ENCODE measurements around the gene FOXK1. TPM values are rescaled to one million over a fixed set of nuclear protein-coding genes. Genes with fewer than 3 reads are reported as not detected.

The FOXK1 gene
- total and polyA plus RNA-seq, 2 of the 13 experiments (the other 11 are each of a cell fraction or from before 2014, with no cell fraction given): 4.6 to 8.8 TPM

DNA sequence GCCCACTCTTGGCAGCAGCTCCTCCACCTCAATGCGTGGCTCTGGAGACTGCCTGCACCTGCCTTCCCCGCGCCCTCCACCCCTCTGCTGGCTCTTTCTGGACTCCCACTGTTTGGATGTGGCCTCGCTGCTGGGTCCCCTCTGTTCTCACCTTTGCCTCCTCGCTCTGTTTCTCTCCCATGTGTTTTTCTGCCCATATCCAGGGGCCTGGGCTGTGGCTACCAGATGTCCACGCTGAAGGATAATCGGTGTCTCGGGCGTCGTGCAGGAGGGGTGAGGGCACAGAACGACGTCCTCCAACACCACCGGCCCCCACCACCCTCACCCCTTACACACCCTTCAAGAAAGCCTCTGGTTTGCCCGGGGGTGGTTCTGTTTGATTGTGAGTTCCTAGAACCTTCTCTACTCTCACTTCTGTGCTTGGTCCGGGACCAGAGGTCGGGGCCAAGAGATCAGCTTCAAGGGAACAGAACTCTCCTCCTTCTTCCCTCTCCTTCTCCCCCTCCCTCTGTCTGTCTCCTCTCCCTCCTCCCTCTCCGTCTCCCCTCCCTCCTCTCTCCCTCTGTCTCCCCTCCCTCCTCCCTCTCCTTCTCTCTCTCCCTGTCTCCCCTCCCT, 125.0 kb downstream of the FOXK1 start:
- Histone ChIP-seq H3K27ac (ENCODE audit: extremely low read length, insufficient read depth, low read length) (no peak overlapping the region), H3K79me2 (ENCODE audit: insufficient read depth, low read length) (no peaks in the 10 kb centered on the region), H2AFZ (ENCODE audit: low read length) (no peak overlapping the region), H3K9ac (ENCODE audit: insufficient read depth, low read depth, low read length) (no peak overlapping the region), H3K4me3 (replicated peaks in 1 of 3; ENCODE audit: insufficient read depth in 1 of 3, low read depth in 2 of 3, low read length in 3 of 3) (no peak overlapping the region), H4K20me1 (ENCODE audit: insufficient read depth, low read length) (no peaks in the 10 kb centered on the region), H3K4me2 (ENCODE audit: low read depth, low read length) (no peak overlapping the region), H3K36me3 (replicated peaks in 1 of 2; ENCODE audit: control insufficient read depth in 1 of 2, insufficient read depth in 2 of 2, low read length in 2 of 2) (no peaks in the 10 kb centered on the region), H3K4me1 (ENCODE audit: insufficient read depth, low read length) (peaks cover 6% of the 10 kb centered on the region; the same call in 1 of the 2 replicates), H3K27me3 (ENCODE audit: control insufficient read depth in 1 of 2, insufficient read depth in 2 of 2, low read length in 2 of 2) (peaks cover 7 to 30% of the 10 kb centered on the region in 2 experiments; a peak in 3 of 5 replicates), H3K9me3 (ENCODE audit: low read length) (no peaks in the 10 kb centered on the region)
- intact Hi-C loops (cut with micrococcal nuclease; ENCODE audit: unreplicated experiment) (no loop called here), in situ Hi-C loops (cut with HindIII; ENCODE audit: extremely low pct_ligation_motif_present, low pct_unique_long_range_greater_than_20kb) (no loop called here)
- ATAC-seq (no peak), FAIRE-seq (no peak), DNase-seq (ENCODE audit: low spot score) (no peak)
- no peak for TF ChIP-seq SALL1 (CRISPR knock-in tag; IDR thresholded peaks at IDR 0.05)
- no peak for TF ChIP-seq TMF1 (CRISPR knock-in tag; IDR thresholded peaks at IDR 0.05; ENCODE audit: low read depth)
- no peak for TF ChIP-seq PAXIP1 (CRISPR knock-in tag; conservative IDR thresholded peaks at IDR 0.05)
- no peak for TF ChIP-seq ZNF891 (CRISPR knock-in tag; IDR thresholded peaks at IDR 0.05)
- TF ChIP-seq FOXP4 (CRISPR knock-in tag; IDR thresholded peaks at IDR 0.05): no peak
- no peak for TF ChIP-seq ZFP62 (CRISPR knock-in tag; IDR thresholded peaks at IDR 0.05)
- no peak for TF ChIP-seq IRF2 (CRISPR knock-in tag; IDR thresholded peaks at IDR 0.05)
- TF ChIP-seq ELF3 (CRISPR knock-in tag; IDR thresholded peaks at IDR 0.05): no peak
- no peak for TF ChIP-seq NAIF1 (CRISPR knock-in tag; IDR thresholded peaks at IDR 0.05; ENCODE audit: borderline replicate concordance)
- no peak for TF ChIP-seq HNF1B (CRISPR knock-in tag; IDR thresholded peaks at IDR 0.05)
- TF ChIP-seq SMYD3 (CRISPR knock-in tag; IDR thresholded peaks at IDR 0.05): no peak
- WGBS (ENCODE audit: low lambda C conversion rate): 2% methylated on average over 16 of the region's 17 CpGs
- BruUV-seq (replicated peaks): no TSS peak
- ChIA-PET POLR2A (no interaction called here), CTCF (ENCODE audit: low intra/inter-chr PET ratio, low total read pairs) (no interaction called here)

Data from HepG2 (cell line).